K562 (cell line): ENCODE measurements around the gene DRD2. TPM values are rescaled to one million over a fixed set of nuclear protein-coding genes. Genes with fewer than 3 reads are reported as not detected.

Experiments
- BCOR ChIP-seq: fragments of 450-650 bp; IDR thresholded peaks from 2 replicates; pipeline ENCODE4 v1.6.1; 2016
- ELF4 ChIP-seq: fragments of 450-650 bp; formaldehyde crosslinking; IDR thresholded peaks from 2 replicates; pipeline ENCODE4 v1.4.0; 2022; ENCODE audit warnings: missing genetic modification characterization
- MGA ChIP-seq: fragments of 450-650 bp; IDR thresholded peaks from 2 replicates; pipeline ENCODE4 v1.6.1; 2016; ENCODE audit warnings: mild to moderate bottlenecking, moderate library complexity
- NFXL1 ChIP-seq: fragments of 450-650 bp; formaldehyde crosslinking; IDR thresholded peaks from 2 replicates; pipeline ENCODE4 v1.4.0; 2021; ENCODE audit warnings: mild to moderate bottlenecking
- RFX1 ChIP-seq: fragments of 450-650 bp; IDR thresholded peaks from 2 replicates; pipeline ENCODE4 v1.6.1; 2016; ENCODE audit warnings: mild to moderate bottlenecking, moderate library complexity
- SETDB1 ChIP-seq: IDR thresholded peaks from one replicate; pipeline ENCODE4 v1.6.1; 2012; ENCODE audit warnings: low read length, control low read depth, inconsistent platforms
- TFAM ChIP-seq: fragments of 250-450 bp; sonication (Bioruptor Pico); conservative IDR thresholded peaks from 2 replicates; pipeline ENCODE4 v1.5.0; 2021; ENCODE audit warnings: mild to moderate bottlenecking, moderate library complexity
- ZNF174 ChIP-seq: fragments of 250-450 bp; sonication (Bioruptor Pico); IDR thresholded peaks from 2 replicates; pipeline ENCODE4 v1.4.0; 2020; ENCODE audit warnings: mild to moderate bottlenecking
- polyA plus RNA-seq, 8 experiments: library from polyadenylated mRNA; depleted of rRNA in 4 of 8; stranded (reverse) in 5 of 8; unstranded in 3 of 8; fragments of >200 nt; fragmentation: Nextera tagmentation in 2 of 8; fragmentation: Illumina TruSeq in 1 of 8; extraction: Ambion mirVana in 2 of 8; extraction: Trizol in 1 of 8; gene quantifications; 2 replicates each; pipeline versions ENCODE4 v1.2.1 to v1.2.3, GENCODE V29; 2011 to 2014; ENCODE audit warnings: inconsistent platforms in 1 of 8, missing spikeins in 1 of 8
- total RNA-seq, 7 experiments: library from RNA; depleted of rRNA in 6 of 7; stranded (reverse); fragments of >200 nt in 6 of 7; fragmentation: Illumina TruSeq in 2 of 7; extraction: Trizol in 2 of 7; gene quantifications; 2 replicates each; pipeline versions ENCODE4 v1.2.1 to v1.2.3, GENCODE V29; 2011 to 2021; ENCODE audit warnings: low replicate concordance in 1 of 7

Gene DRD2
- total and polyA plus RNA-seq, 9 of the 15 experiments (the other 6 are each of a cell fraction or from before 2014, with no cell fraction given), result not detected

- TF ChIP-seq MGA, result no peak
- TF ChIP-seq SETDB1, result no peak
- TF ChIP-seq ZNF174 (CRISPR knock-in tag), result no peak
- no peak for TF ChIP-seq NFXL1 (CRISPR knock-in tag)
- no peak for TF ChIP-seq RFX1
- TF ChIP-seq TFAM, result no peak
- TF ChIP-seq ELF4 (CRISPR knock-in tag), result no peak
- TF ChIP-seq BCOR, result no peak
These were observed 34.4 kb downstream of the DRD2 start (continued) for GRCh38 chr11:113440816-113441215.
